HL-60/S4 (cell line): ENCODE results near the gene EDIL3.

ENCODE experiments used
- in situ Hi-C: fragments of 300-500 bp; cut with MboI; formaldehyde crosslinking; loops from 2 replicates; pipeline ENCODE4 v1.14.3; 2022; ENCODE audit warnings: low sequenced_read_pairs

EDIL3 gene

DNA sequence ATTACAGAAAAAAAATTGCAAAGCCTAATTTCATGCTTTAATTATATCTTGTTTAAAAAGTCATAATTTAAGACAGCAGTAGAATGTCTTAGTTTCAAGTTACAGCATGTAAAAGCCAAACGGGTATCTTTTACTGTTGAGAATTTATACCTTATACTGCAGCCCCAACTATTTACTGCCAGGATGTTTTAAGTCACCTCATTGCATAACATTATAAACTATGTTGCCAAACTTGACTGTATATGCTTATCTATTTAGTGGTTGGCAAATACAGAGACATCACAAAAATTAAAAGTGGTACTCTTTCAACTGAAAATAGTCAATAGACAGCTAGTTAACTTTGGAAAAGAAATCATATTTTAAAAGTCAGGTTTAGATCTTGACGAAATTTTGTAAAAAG lies 119.5 kb downstream of the EDIL3 start:
- in situ Hi-C loops = no loop called here

DNA sequence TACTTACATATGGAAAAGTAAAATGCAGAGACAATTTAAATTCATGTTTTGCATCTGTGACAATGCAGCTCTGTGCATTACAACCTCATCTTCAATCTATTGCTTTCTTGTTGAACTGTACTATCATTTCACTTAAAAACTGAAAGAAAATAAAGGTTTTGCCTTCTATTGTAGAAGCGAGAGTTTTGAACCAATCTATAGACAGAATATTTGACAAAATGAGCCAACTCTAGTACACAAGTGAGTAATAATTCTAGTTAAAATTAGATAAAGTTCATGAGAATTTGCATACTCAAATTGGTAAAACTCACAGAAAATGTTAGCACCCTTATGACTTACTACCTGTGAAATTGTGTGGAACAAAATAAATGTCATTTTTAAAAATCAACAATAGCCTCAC lies 123.7 kb downstream of the EDIL3 start:
- in situ Hi-C loops = no loop called here

DNA sequence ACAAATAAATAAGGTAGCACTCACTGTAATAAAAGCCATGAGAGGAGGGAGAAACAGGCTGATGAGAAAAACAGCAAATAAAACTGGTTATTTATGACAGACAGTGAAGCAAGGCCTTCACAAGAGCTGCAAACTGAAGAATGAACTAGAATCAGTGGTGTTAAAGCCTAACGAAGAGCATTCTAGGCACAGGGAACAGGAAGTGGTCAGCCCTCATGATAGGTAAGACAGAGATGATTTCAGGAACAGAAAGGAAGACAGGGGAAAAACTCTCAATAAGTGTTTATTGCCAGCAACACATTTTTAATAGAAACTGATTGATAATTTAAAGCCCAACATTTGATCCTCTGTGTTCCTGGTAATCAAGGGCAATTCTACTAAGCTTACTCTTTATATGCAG lies 124.5 kb downstream of the EDIL3 start:
- in situ Hi-C loops = no loop called here

DNA sequence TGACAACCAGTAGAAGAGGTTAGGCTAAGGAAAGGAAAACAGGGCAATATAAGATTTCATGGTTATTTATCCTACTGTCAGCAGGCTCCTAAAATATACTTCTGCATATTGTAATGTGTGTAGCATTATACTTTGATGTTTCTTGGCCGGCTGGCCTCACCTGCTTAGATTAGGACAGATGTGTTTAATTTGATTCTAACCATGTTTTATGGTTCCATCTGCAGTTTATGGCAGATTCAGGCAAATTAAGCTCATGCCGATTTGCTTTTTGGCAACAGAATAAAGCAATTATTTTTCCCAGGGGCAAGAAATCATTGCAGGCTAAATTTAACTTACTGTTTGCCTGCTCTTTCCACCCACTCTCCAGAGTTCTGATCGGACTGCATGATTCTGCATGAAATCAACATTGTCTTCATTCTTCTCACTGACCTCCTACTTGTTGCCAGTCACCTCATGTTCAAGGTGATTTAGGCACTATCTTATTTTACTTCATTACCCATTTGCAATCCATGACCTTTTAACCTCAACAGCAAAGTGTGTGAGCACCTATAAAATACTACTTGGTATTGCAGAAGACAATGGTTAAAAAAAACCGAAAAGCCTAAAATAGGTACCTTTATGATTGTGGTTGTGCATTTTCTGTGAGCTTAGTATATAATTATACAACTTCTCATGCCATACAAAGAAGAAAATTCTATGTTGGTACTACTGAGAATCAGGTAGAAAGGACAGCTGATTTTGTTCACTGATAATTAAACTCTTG lies 125.2 kb downstream of the EDIL3 start:
- in situ Hi-C loops = no loop called here

DNA sequence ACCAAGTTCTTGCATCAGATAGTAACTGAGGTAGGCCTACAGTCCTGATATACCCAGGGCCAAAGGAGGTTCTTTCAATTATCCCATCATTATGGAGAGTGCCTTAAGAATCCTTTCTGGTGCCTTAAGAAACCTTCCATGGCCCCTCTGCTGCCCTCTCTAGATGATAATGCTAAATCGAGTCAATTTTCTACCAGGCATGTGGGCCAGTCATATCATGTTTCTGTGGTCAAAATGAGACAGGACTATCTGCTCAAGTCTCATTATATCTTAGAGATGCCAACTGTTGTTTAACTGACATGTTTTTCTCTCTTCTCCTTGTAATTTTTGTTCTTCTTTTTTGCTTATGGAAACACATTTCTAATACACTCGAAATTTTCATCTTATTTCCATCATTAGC lies 127.6 kb downstream of the EDIL3 start:
- in situ Hi-C loops = no loop called here

DNA sequence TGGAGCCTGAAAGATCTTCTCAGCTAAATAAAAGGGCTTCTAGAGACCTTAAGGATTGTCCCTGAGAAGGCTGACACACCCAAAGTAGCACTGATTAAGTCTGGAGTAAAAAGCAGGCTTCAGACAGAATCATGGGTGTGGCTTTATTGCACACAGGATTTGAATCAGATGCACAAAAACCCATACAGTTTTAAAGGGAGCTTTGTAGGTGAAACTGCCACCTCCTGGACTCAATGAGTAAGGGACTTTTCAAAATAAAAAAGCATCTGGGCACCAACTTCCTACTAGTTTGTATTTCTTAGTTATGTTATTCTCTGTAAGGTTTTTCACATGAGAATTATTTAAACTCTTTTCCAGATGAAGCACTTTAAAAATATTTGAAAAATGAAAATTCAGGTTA lies 129.4 kb downstream of the EDIL3 start:
- in situ Hi-C loops = no loop called here

DNA sequence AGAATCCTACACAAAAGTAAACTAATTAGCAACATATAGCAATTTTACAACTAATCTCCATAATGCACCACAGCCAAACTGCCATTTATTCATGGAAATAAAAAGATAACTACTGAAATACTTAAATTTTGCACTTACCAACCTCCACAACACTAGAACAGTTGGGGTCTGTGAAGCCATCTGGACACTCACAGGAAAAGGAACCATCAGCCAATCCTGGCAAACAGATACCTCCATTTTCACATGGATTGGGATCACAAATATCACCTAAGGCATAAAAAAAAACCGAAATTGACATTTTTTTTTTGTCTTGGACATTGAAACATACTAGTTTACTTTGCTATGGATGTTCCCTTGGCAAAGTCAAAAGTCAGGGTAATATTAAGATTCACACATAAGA lies 130.7 kb downstream of the EDIL3 start:
- in situ Hi-C loops = no loop called here

DNA sequence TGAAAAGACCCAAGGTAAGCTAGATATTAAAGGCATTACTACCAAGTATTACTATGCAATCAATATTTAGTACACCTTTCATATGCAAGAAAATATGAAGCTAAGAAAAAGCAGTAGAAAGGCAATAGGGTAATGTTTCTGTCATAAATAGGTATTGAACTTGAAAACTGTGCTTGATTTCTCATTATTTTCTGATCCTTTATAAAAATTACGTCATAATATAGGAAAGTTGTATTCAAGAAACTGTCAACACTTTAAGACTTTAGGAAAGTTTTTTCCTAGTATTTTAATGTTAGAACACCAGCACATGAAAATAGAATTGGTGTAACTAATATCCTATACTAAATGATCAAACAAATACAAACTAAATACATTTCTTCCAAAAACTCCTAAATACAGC lies 133.2 kb downstream of the EDIL3 start:
- in situ Hi-C loops = no loop called here

DNA sequence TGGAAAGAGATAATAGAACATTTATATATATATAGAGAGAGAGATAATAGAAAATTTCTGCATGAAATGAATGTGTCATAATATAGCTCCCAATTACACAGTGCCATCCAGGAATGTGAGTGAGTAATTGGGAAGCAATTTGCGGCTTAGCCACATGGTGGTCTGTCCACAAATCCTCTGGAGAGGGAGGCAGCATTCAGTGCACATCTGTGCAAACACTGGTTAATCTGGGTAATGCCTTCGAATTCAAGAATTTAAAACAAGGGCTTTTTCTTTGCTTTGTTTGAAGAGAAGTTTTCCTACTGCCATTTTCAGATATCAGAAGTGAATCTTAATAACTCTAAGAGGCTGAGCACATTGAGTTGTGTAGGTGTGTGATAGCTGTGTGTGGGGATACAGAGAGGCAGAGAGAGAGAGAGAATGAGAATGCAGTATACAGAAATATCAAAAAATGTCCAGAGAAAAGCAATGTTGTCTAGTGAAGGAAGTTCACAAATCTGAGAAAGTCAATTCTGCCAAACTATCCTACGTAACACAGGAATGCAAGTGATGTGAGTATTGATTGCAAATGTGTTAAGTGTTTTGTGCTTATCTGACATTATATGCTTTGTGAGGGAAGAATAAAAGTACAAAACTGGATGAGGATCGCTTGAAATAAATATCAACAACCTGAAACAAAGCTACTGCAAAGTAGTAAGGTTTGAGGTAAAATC lies 134.6 kb downstream of the EDIL3 start:
- in situ Hi-C loops = no loop called here

DNA sequence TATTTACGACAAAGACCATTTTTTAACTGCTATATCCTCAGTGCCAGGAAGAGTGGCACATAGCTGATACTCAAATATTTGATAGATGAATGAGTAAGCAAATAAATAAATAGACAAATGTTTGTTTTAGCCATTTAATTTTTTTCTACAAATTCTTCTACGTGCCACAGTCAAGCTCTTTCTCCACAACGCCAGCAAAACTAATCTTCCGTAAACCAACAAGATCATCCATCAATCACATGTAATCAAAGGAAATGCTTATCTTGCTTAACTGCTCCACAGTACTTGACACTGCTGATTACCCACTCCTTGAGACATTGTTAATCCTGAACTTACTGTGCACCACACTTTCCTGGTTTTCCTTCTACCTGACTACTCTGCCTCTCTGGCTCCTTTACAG lies 136.7 kb downstream of the EDIL3 start:
- in situ Hi-C loops = no loop called here

DNA sequence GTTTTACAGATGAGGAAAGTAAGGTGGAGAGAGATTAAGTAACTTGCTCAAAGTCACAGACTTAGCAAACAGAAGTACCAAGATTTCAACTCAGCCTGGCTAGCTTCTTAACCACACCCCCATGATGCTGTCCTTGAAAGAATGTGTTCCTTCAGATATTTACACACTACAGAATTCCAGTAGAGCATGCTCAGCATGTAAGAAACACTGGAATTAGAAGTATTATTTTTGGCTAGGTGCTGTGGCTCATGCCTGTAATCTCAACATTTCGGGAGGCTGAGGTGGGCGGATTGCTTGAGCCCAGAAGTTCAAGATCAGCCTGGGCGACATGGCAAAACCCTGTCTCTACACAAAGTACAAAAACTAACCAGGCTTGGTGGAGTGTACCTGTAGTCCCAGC lies 142.4 kb downstream of the EDIL3 start:
- in situ Hi-C loops = no loop called here

DNA sequence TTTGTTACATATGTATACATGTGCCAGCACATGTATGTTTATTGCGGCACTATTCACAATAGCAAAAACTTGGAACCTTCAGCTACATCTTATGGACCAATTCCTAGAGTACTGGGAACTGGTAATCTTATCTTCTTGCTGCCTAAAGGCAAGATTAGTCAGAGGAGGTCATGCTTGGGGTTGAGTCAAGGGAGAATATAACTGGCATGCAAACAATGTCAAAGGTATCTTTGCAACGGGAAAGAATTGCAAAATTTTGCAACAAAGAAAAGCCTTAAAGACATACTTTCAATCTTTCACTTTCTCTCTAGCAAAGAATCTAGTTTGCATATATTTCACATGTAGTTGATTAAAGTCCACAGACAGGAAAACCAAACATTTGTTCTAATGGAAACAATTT lies 145.2 kb downstream of the EDIL3 start:
- in situ Hi-C loops = no loop called here

DNA sequence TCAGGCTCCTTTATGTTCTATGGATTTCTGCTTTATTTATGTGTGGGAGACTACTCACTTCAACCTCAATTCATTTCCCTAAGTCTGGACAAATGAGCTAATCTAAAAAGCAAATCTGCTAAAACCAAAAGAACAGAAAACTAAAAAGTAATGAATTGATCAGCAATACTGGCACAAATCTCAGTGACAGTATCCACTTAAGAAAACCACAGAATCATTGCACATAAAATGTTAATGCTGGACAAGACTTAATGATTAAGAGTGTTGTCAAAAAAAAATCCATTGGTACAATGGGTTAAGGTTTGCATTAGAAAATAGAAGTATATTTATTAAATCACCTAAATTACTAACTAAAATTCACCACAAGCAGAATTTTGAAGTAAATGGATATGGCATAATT lies 147.6 kb downstream of the EDIL3 start:
- in situ Hi-C loops = no loop called here

DNA sequence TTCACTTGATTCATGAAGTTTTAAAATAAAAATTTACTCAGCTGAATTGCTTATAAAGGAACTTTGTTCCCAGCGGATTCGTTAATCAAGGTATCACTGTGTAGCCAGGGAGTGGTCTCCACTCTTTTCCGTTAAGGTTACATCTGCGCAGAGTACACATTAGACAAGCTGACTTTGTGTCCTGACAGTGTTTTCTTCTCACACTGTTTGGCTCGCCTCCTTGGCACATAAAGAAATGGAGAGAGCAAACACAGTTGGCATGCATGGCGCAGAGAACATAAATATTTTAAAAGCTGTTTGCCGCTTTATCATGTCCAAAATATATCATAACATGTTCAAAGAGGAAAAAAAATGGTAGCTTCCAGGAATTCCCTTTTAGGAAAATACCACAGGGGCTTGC lies 153.2 kb downstream of the EDIL3 start:
- in situ Hi-C loops = no loop called here

DNA sequence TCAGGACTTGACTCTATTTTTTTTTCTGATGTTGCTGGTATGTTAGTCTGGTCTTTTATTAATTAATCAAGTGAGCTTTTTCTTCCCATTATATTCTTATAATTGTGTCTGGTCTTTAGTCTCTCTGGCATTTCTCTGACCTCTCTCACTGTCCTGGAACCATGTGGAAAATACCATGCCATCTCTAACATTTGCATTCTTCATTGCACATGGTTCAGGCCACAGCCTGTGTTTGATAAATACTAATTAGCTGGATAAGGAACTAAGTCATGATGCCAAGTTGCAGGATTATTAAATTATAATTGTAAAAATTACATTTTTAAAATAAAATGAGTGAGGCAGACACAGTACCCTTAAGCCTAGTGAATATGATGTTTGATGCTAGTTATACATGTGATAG lies 155.6 kb downstream of the EDIL3 start:
- in situ Hi-C loops = no loop called here

DNA sequence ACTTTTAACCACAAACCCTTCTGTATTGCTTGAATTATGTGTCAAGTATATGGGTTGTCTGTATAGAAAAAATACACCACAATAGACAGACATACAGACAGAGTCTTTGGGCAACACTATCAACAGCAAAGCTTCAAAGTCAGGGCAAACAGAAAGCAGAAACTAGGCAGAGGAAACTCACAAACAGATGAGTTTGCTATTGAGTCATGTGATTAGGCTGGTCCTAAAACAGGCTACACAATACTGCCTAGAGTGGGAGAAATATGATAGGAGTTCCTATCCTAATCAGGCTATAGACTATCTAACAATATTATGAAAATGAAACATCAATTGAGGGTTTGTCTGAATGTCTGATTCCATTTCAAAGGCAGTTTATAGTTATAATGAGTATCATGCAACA lies 156.4 kb downstream of the EDIL3 start:
- in situ Hi-C loops = no loop called here

DNA sequence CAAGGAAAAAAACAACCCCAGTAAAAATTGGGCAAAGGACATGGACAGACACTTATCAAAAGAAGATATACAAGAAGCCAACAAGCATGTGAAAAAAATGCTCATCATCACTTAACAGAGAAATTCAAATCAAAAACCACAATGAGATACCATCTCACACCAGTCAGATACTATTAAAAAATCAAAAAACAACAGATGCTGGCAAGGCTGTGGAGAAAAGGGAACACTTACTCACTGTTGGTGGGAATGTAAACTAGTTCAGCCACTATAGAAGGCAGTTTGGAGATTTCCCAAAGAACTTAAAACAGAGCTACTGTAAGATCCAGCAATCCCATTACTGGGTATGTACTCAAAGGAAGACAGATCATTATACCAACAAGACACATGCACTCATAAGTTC lies 157.4 kb downstream of the EDIL3 start:
- in situ Hi-C loops = no loop called here

DNA sequence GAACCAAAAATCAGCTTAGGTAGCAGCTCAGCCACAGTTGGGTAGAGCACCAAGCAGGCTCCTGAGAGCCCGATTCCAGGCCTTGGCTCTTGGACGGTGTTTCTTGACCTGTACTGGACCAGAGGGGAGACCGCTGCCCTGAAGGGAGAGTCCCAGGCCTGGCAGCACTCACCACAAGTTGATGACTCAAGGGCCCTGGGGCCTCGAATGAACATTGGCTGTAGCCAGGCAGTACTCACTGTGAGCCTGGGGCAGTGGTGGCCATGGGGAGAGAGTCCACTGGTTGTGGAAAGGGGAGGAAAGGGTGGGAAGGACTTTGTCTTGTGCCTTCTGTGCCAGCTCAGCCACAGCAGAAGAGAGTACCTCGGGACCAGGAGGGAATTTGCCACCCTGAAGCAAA lies 166.1 kb downstream of the EDIL3 start:
- in situ Hi-C loops = no loop called here

DNA sequence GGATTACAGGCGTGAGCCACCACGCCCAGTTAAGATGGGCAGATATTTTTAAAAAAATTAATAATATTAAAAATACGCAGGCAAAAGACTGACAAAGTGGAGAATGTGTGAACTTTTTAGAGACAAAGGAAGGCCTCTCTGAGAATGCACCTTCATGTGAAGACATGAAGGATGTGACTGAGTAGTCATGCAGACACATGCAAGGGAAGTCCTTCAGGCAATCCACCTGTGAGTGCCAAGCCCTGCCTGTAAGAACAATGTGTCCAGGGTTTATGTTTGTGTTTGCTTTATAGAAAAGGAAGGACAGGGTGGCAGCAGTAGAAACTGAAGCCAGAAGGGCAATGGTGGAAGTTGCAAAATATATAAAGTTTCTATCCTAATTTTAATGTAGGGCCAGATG lies 169.2 kb downstream of the EDIL3 start:
- in situ Hi-C loops = no loop called here

DNA sequence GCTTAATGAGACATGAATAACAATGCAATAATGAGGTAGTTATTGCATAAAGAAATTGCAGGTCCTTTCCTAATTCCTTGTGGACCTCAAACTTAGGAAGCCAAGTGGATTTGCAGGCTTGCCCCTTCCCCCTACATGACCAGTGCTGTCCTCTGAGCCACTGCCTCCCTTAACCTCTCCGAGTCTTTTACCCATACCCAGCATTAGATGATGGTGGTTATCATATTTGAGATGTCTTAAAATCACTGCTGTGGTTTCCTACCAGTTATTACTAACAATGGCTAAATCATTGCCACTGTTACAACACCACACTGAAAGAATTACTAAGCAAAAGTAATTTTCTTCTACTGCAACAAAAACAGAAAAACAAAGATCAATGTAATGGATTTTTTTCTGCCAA lies 170.8 kb downstream of the EDIL3 start:
- in situ Hi-C loops = no loop called here

DNA sequence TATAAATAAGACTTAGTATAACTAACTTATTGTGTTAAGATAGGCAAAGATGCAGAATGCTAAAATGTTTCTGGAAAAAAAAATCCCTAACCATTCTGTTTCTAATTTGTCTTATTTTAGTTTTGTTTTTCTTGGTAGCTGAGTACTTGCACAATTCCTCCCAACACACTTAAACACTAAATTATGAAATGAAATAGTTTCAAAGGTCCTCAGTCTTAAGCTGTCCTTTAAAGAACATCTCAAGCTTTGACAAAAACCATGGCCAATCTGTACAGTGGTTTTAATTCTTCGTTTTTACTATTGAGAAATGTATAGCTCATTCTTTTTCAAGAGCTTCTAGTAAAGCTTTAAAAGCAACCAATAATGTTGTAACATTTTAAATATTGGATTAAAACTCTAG lies 171.5 kb downstream of the EDIL3 start:
- in situ Hi-C loops = no loop called here

DNA sequence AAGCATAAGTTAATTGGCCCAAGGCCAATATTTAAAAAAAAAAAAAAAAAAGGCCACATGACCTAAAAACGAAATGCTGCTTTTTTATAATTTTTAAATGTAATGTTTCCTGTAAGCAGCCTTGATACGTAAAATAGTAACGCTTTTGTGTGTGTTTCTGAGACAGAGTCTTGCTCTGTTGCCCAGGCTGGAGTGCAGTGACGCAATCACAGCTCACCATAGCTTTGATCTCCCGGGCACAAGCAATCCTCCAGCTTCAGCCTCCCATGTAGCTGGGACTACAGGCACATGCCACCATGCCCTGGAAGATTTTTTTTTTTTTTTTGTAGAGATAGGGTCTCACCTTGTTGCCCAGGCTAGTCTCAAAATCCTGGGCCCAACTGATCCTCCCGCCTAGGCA lies 179.9 kb downstream of the EDIL3 start:
- in situ Hi-C loops = no loop called here

DNA sequence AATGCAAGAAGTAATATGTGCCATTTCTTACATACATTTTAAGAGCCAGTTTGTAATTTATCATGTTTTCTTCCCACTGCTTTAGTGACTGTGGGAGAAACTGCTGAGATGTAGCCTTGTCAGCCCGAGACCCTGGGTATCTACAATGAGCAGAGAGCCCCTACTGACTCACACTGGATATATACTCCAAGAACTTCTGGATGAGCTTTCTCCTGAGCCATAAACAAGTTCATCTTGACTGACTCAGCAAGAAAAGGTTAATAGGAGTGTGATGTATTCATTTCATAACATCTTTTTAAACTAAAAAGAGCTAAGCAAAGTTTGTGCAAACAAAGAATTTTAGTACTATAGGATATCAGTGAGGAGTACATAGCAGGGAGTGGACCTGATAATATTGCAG lies 182.5 kb downstream of the EDIL3 start:
- in situ Hi-C loops = no loop called here
